CD8-positive, alpha-beta memory T cell (primary cell): ENCODE data around the gene CENPB. TPM values are rescaled to one million over a fixed set of nuclear protein-coding genes. Genes with fewer than 3 reads are reported as not detected.

ENCODE experiments used
- CTCF ChIA-PET: fragments of 350-600 bp; sonication (Branson Sonifier 250); formaldehyde crosslinking; loops from one replicate; lab custom pipeline; 2021; ENCODE audit warnings: antibody characterized with exemption; lab: Charles Lee
- POLR2A ChIA-PET: fragments of 350-600 bp; sonication (Branson Sonifier 250); formaldehyde crosslinking; loops from one replicate; lab custom pipeline; 2021; ENCODE audit warnings: antibody characterized with exemption; lab: Charles Lee
- DNase-seq, 5 donors: peaks; one replicate each; pipeline versions ENCODE4 v3.0.0 to v3.0.0-alpha.2; 2020 to 2022; ENCODE audit warnings: mixed read lengths in 1 of 5
- H3K27ac ChIP-seq: one replicate; pipeline ENCODE4 v1.7.0; 2013; ENCODE audit warnings: low read depth, mild to moderate bottlenecking, low read length, moderate library complexity
- H3K27me3 ChIP-seq: 2 replicates; pipeline ENCODE4 v1.7.0; 2013; ENCODE audit warnings: low read length, mild to moderate bottlenecking; ENCODE audit not compliant: insufficient read depth, poor library complexity, severe bottlenecking
- H3K36me3 ChIP-seq: 2 replicates; pipeline ENCODE4 v1.7.0; 2013; ENCODE audit warnings: mild to moderate bottlenecking, low read length, moderate library complexity; ENCODE audit not compliant: insufficient read depth
- H3K4me1 ChIP-seq: 2 replicates; pipeline ENCODE4 v1.7.0; 2013; ENCODE audit warnings: mild to moderate bottlenecking, low read length, moderate library complexity; ENCODE audit not compliant: insufficient read depth
- H3K4me3 ChIP-seq: 2 replicates; pipeline ENCODE4 v1.7.0; 2013; ENCODE audit warnings: mild to moderate bottlenecking, low read length
- H3K9me3 ChIP-seq: 2 replicates; pipeline ENCODE4 v1.7.0; 2013; ENCODE audit warnings: mild to moderate bottlenecking, low read length
- H3K27ac Mint-ChIP-seq, 8 donors: one replicate each; pipeline ENCODE4 v1.8.0; 2020 to 2021; ENCODE audit warnings: mixed read lengths in 8 of 8, mild to moderate bottlenecking in 6 of 8, inconsistent platforms in 3 of 8, moderate library complexity in 3 of 8
- H3K27me3 Mint-ChIP-seq, 2 donors: one replicate each; pipeline ENCODE4 v1.8.0; 2020 to 2021; ENCODE audit warnings: mixed read lengths in 2 of 2, mild to moderate bottlenecking in 1 of 2, moderate library complexity in 1 of 2
- H3K36me3 Mint-ChIP-seq, 3 donors: one replicate each; pipeline ENCODE4 v1.8.0; 2020 to 2021; ENCODE audit warnings: mixed read lengths in 3 of 3, inconsistent platforms in 1 of 3, mild to moderate bottlenecking in 1 of 3
- H3K4me1 Mint-ChIP-seq, 3 donors: one replicate each; pipeline ENCODE4 v1.8.0; 2020 to 2021; ENCODE audit warnings: mixed read lengths in 3 of 3, inconsistent platforms in 1 of 3, mild to moderate bottlenecking in 1 of 3
- H3K4me3 Mint-ChIP-seq, 7 donors: one replicate each; pipeline ENCODE4 v1.8.0; 2020 to 2021; ENCODE audit warnings: mixed read lengths in 7 of 7, mild to moderate bottlenecking in 6 of 7, moderate library complexity in 4 of 7, inconsistent platforms in 2 of 7
- H3K9me3 Mint-ChIP-seq, 5 donors: one replicate each; pipeline ENCODE4 v1.8.0; 2020 to 2022; ENCODE audit warnings: mixed read lengths in 5 of 5, mild to moderate bottlenecking in 3 of 5, moderate library complexity in 2 of 5, inconsistent platforms in 1 of 5
- polyA plus RNA-seq: library from polyadenylated mRNA; unstranded; fragments of 300-500 nt; fragmentation: Illumina TruSeq; gene quantifications from one replicate; pipeline ENCODE4 v1.2.3, GENCODE V29; 2021
- total RNA-seq, 2 experiments: library from RNA; stranded (reverse); gene quantifications; one replicate each; pipeline ENCODE4 v1.2.3, GENCODE V29; 2021

CENPB gene
- total and polyA plus RNA-seq, 3 experiments from 2014 or later = 1.7 to 69.9 (median 66.4) TPM

- Histone ChIP-seq H3K4me3 (no peak overlapping the region), H3K9me3 (no peaks in the 10 kb centered on the region), H3K4me1 (no peaks in the 10 kb centered on the region), H3K27me3 (no peaks in the 10 kb centered on the region), H3K36me3 (no peaks in the 10 kb centered on the region), H3K27ac (no peak overlapping the region)
- H3K4me3 Mint-ChIP-seq = peak overlapping the region in 5 of 7 donors; percentile 26 to 80 (median 73)
- H3K27me3 Mint-ChIP-seq = peaks cover 4 to 14% of the 10 kb centered on the region in 2 donors
- peak overlapping the region in 2 of 8 donors; percentile 78 to 88 for H3K27ac Mint-ChIP-seq
- ChIA-PET CTCF (interaction anchor here (0.8 to 2.2 kb wide), 7 partner anchors 16 to 334 kb away, joined by 3 to 14 read pairs (median 5); partner anchors contain the start of genes ADISSP, AP5S1 and CENPB), POLR2A (no interaction called here)
- peak; percentile 35 to 61 (median 49) for DNase-seq
- H3K4me1 Mint-ChIP-seq = peaks cover 6 to 18% (median 11%) of the 10 kb centered on the region in 3 donors
- H3K9me3 Mint-ChIP-seq = no peaks in the 10 kb centered on the region
- peaks cover 0 to 12% (median 3%) of the 10 kb centered on the region in 3 donors for H3K36me3 Mint-ChIP-seq
Observed at GRCh38 chr20:3751675-3752385, 34.7 kb downstream of the CENPB start.

- Histone ChIP-seq H3K27ac (no peak overlapping the region), H3K4me1 (no peaks in the 10 kb centered on the region), H3K4me3 (no peak overlapping the region), H3K27me3 (no peaks in the 10 kb centered on the region), H3K36me3 (no peaks in the 10 kb centered on the region), H3K9me3 (no peaks in the 10 kb centered on the region)
- H3K4me3 Mint-ChIP-seq = peak overlapping the region in 2 of 7 donors; percentile 39 to 61
- CTCF ChIA-PET = interaction anchor here (0.8 to 2.2 kb wide), 6 partner anchors 16 to 334 kb away, joined by 3 to 7 read pairs (median 4); partner anchors contain the start of genes ADISSP and AP5S1
- DNase-seq = no peak
- peaks cover 4 to 18% of the 10 kb centered on the region in 2 donors for H3K27me3 Mint-ChIP-seq
- H3K36me3 Mint-ChIP-seq = peaks cover 0 to 10% (median 2%) of the 10 kb centered on the region in 3 donors
- POLR2A ChIA-PET = no interaction called here
- no peak overlapping the region for H3K27ac Mint-ChIP-seq
- no peaks in the 10 kb centered on the region for H3K9me3 Mint-ChIP-seq
- peaks cover 6 to 18% (median 11%) of the 10 kb centered on the region in 3 donors for H3K4me1 Mint-ChIP-seq
Observed at GRCh38 chr20:3751305-3751674, 35.2 kb downstream of the CENPB start.

GRCh38 chr20:3749689-3750531 is 36.6 kb downstream of the CENPB start:
- Mint-ChIP-seq H3K9me3 (no peaks in the 10 kb centered on the region), H3K4me1 (peaks cover 10 to 22% (median 13%) of the 10 kb centered on the region in 3 donors), H3K27me3 (peaks cover 4 to 28% of the 10 kb centered on the region in 2 donors), H3K27ac (no peak overlapping the region), H3K36me3 (peaks cover 0 to 5% (median 0%) of the 10 kb centered on the region in 3 donors), H3K4me3 (no peak overlapping the region)
- Histone ChIP-seq H3K9me3 (no peaks in the 10 kb centered on the region), H3K27me3 (no peaks in the 10 kb centered on the region), H3K4me3 (no peak overlapping the region), H3K27ac (no peak overlapping the region), H3K4me1 (no peaks in the 10 kb centered on the region), H3K36me3 (no peaks in the 10 kb centered on the region)
- POLR2A ChIA-PET = no interaction called here
- peak in 3 of 5 donors; percentile 12 to 35 (median 13) for DNase-seq
- CTCF ChIA-PET = interaction anchor here (1.1 to 1.5 kb wide), 4 partner anchors 15 to 105 kb away, joined by 3 to 5 read pairs (median 3); no protein-coding TSS in a partner anchor

- no peaks in the 10 kb centered on the region for H3K27me3 ChIP-seq
- ChIA-PET POLR2A (no interaction called here), CTCF (interaction anchor here (1.1 to 1.3 kb wide), 3 partner anchors 8 to 29 kb away, joined by 3 read pairs; no protein-coding TSS in a partner anchor)
- H3K27me3 Mint-ChIP-seq = peaks cover 4 to 35% of the 10 kb centered on the region in 2 donors
- no peaks in the 10 kb centered on the region for H3K36me3 ChIP-seq
- H3K36me3 Mint-ChIP-seq = peaks cover 0 to 3% (median 0%) of the 10 kb centered on the region in 3 donors
- no peaks in the 10 kb centered on the region for H3K9me3 Mint-ChIP-seq
- no peak overlapping the region for H3K4me3 ChIP-seq
- H3K27ac Mint-ChIP-seq = no peak overlapping the region
- no peak overlapping the region for H3K27ac ChIP-seq
- DNase-seq = peak in 1 of 5 donors; percentile 28
- H3K4me1 Mint-ChIP-seq = peaks cover 17 to 29% (median 19%) of the 10 kb centered on the region in 3 donors
- H3K9me3 ChIP-seq = no peaks in the 10 kb centered on the region
- H3K4me1 ChIP-seq = peaks cover 5% of the 10 kb centered on the region
- H3K4me3 Mint-ChIP-seq = no peak overlapping the region
Observed at GRCh38 chr20:3749087-3749688, 37.4 kb downstream of the CENPB start.

GRCh38 chr20:3748073-3748472 is 38.5 kb downstream of the CENPB start:
- Mint-ChIP-seq H3K9me3 (no peaks in the 10 kb centered on the region), H3K4me3 (no peak overlapping the region), H3K36me3 (peaks cover 0 to under 1% (median 0%) of the 10 kb centered on the region in 3 donors), H3K27ac (no peak overlapping the region), H3K4me1 (peaks cover 17 to 28% (median 18%) of the 10 kb centered on the region in 3 donors), H3K27me3 (peaks cover 4 to 36% of the 10 kb centered on the region in 2 donors)
- Histone ChIP-seq H3K27ac (no peak overlapping the region), H3K27me3 (no peaks in the 10 kb centered on the region), H3K4me1 (peaks cover 5% of the 10 kb centered on the region), H3K9me3 (no peaks in the 10 kb centered on the region), H3K36me3 (no peaks in the 10 kb centered on the region), H3K4me3 (no peak overlapping the region)
- POLR2A ChIA-PET = interaction anchor here (0.5 kb wide), 1 partner anchor 106 kb away, joined by 3 read pairs; no protein-coding TSS in a partner anchor
- CTCF ChIA-PET = interaction anchor here (1.1 to 1.3 kb wide), 2 partner anchors 9 to 12 kb away, joined by 3 read pairs; no protein-coding TSS in a partner anchor
- no peak for DNase-seq

GRCh38 chr20:3747471-3747870 is 39.1 kb downstream of the CENPB start:
- Histone ChIP-seq H3K27me3 (no peaks in the 10 kb centered on the region), H3K9me3 (no peaks in the 10 kb centered on the region), H3K4me1 (peaks cover 5% of the 10 kb centered on the region), H3K36me3 (no peaks in the 10 kb centered on the region), H3K27ac (no peak overlapping the region), H3K4me3 (no peak overlapping the region)
- Mint-ChIP-seq H3K4me1 (peaks cover 13 to 22% (median 13%) of the 10 kb centered on the region in 3 donors), H3K9me3 (no peaks in the 10 kb centered on the region), H3K27me3 (peaks cover 4 to 36% of the 10 kb centered on the region in 2 donors), H3K4me3 (no peak overlapping the region), H3K36me3 (no peaks in the 10 kb centered on the region), H3K27ac (no peak overlapping the region)
- POLR2A ChIA-PET = no interaction called here
- CTCF ChIA-PET = interaction anchor here (1.1 kb wide), 1 partner anchor 12 kb away, joined by 3 read pairs; no protein-coding TSS in a partner anchor
- no peak for DNase-seq

- peaks cover 5% of the 10 kb centered on the region for H3K4me1 ChIP-seq
- H3K27me3 ChIP-seq = no peaks in the 10 kb centered on the region
- H3K4me3 ChIP-seq = no peak overlapping the region
- peak in 1 of 5 donors; percentile 41 for DNase-seq
- ChIA-PET POLR2A (no interaction called here), CTCF (interaction anchor here (1.5 kb wide), 1 partner anchor 7 kb away, joined by 5 read pairs; no protein-coding TSS in a partner anchor)
- H3K9me3 ChIP-seq = no peaks in the 10 kb centered on the region
- no peaks in the 10 kb centered on the region for H3K36me3 ChIP-seq
- peaks cover 9 to 13% (median 13%) of the 10 kb centered on the region in 3 donors for H3K4me1 Mint-ChIP-seq
- H3K27ac ChIP-seq = no peak overlapping the region
- H3K4me3 Mint-ChIP-seq = peak overlapping the region in 2 of 7 donors; percentile 25 to 28
- no peaks in the 10 kb centered on the region for H3K36me3 Mint-ChIP-seq
- H3K27me3 Mint-ChIP-seq = peaks cover 4 to 39% of the 10 kb centered on the region in 2 donors
- H3K9me3 Mint-ChIP-seq = no peaks in the 10 kb centered on the region
- H3K27ac Mint-ChIP-seq = no peak overlapping the region
Observed at GRCh38 chr20:3745686-3746173, 40.8 kb downstream of the CENPB start.
